SK-N-SH (cell line): ENCODE data around the gene GBX2. TPM values are rescaled to one million over a fixed set of nuclear protein-coding genes. Genes with fewer than 3 reads are reported as not detected.

Experiments
- CTCF ChIA-PET: fragments of 300-600, 350-600 bp; formaldehyde crosslinking; extraction: SDS; loops from one replicate; lab custom pipeline; 2021; lab: Yijun Ruan, JAX
- POLR2A ChIA-PET: fragments of 350-600 bp; sonication (Branson Sonifier 250); formaldehyde crosslinking; extraction: SDS; loops from one replicate; lab custom pipeline; 2020; ENCODE audit warnings: antibody characterized with exemption, inconsistent platforms; lab: Yijun Ruan, JAX
- DNase-seq: peaks from one replicate; pipeline ENCODE4 v3.0.0; 2012
- H2AFZ ChIP-seq: fragments of 200-600 bp; sonication (generic); 2 replicates; pipeline ENCODE4 v1.8.1; 2016; ENCODE audit warnings: antibody characterized with exemption, mild to moderate bottlenecking, low read depth
- H3F3A ChIP-seq: fragments of 200-600 bp; sonication (generic); replicated peaks from 2 replicates; pipeline ENCODE3; 2016; ENCODE audit warnings: antibody characterized with exemption, mild to moderate bottlenecking; ENCODE audit not compliant: insufficient read depth
- H3K27ac ChIP-seq, 2 experiments: fragments of 200-500 bp in 1 of 2; fragments of 200-600 bp in 1 of 2; sonication (Bioruptor generic) in 1 of 2; sonication (generic), shearing (Covaris generic) in 1 of 2; 2 replicates each; pipeline versions ENCODE4 v1.5.1 to v1.6.1; 2014 to 2016; ENCODE audit warnings: low read depth in 2 of 2, inconsistent platforms in 1 of 2, low read length in 1 of 2, mild to moderate bottlenecking in 1 of 2, mixed read lengths in 1 of 2
- H3K27me3 ChIP-seq: fragments of 200-600 bp; sonication (generic), shearing (Covaris generic); 2 replicates; pipeline ENCODE4 v1.6.1; 2016; ENCODE audit warnings: mixed run types; ENCODE audit not compliant: insufficient read depth
- H3K36me3 ChIP-seq, 2 experiments: fragments of 200-500 bp in 1 of 2; fragments of 200-600 bp in 1 of 2; sonication (Bioruptor generic) in 1 of 2; sonication (generic) in 1 of 2; replicated peaks in 1 of 2; 2 replicates each; pipeline versions ENCODE3 to v1.5.1; 2014 to 2016; ENCODE audit warnings: low read length in 1 of 2, mild to moderate bottlenecking in 1 of 2; ENCODE audit not compliant: insufficient read depth in 2 of 2, control insufficient read depth in 1 of 2
- H3K4me1 ChIP-seq, 2 experiments: fragments of 200-500 bp in 1 of 2; fragments of 200-600 bp in 1 of 2; sonication (Bioruptor generic) in 1 of 2; sonication (generic), shearing (Covaris generic) in 1 of 2; 2 replicates each; pipeline versions ENCODE4 v1.5.1 to v1.6.1; 2014 to 2016; ENCODE audit warnings: low read depth in 1 of 2, low read length in 1 of 2, mixed run types in 1 of 2; ENCODE audit not compliant: insufficient read depth in 2 of 2, control insufficient read depth in 1 of 2
- H3K4me2 ChIP-seq: fragments of 200-600 bp; sonication (generic), shearing (Covaris generic); 2 replicates; pipeline ENCODE4 v1.6.1; 2017; ENCODE audit warnings: mixed run types
- H3K4me3 ChIP-seq, 2 experiments: fragments of 200-500 bp in 1 of 2; fragments of 200-600 bp in 1 of 2; sonication (Bioruptor generic) in 1 of 2; sonication (generic), shearing (Covaris generic) in 1 of 2; 2 replicates each; pipeline versions ENCODE4 v1.5.1 to v1.8.1; 2014 to 2016; ENCODE audit warnings: low read depth in 2 of 2, inconsistent platforms in 1 of 2, low read length in 1 of 2, mild to moderate bottlenecking in 1 of 2, mixed read lengths in 1 of 2, moderate library complexity in 1 of 2
- H3K79me2 ChIP-seq: fragments of 200-600 bp; sonication (generic); 2 replicates; pipeline ENCODE4 v1.8.1; 2017; ENCODE audit warnings: mild to moderate bottlenecking; ENCODE audit not compliant: insufficient read depth
- H3K9ac ChIP-seq: fragments of 200-600 bp; sonication (generic); 2 replicates; pipeline ENCODE4 v1.6.1; 2017; ENCODE audit warnings: mixed run types
- H3K9me2 ChIP-seq: fragments of 200-600 bp; sonication (generic); 2 replicates; pipeline ENCODE4 v1.6.1; 2017; ENCODE audit warnings: mixed run types
- H3K9me3 ChIP-seq: fragments of 200-600 bp; sonication (generic); 2 replicates; pipeline ENCODE4 v1.6.1; 2017; ENCODE audit warnings: mixed run types, mild to moderate bottlenecking, moderate library complexity
- H4K20me1 ChIP-seq: fragments of 200-600 bp; sonication (generic); 2 replicates; pipeline ENCODE4 v1.6.1; 2017; ENCODE audit warnings: mild to moderate bottlenecking, mixed run types; ENCODE audit not compliant: insufficient read depth
- CHD2 ChIP-seq: fragments of 150-350 bp; IDR thresholded peaks from 2 replicates; pipeline ENCODE4 v1.6.1; 2018; ENCODE audit warnings: low read length; ENCODE audit not compliant: partially characterized antibody
- ELF1 ChIP-seq: IDR thresholded peaks from 2 replicates; pipeline ENCODE4 v1.4.0; 2012
- EP300 ChIP-seq, 2 experiments: IDR thresholded peaks; 2 replicates each; pipeline versions ENCODE4 v1.4.0 to v1.6.1; 2012; ENCODE audit warnings: borderline replicate concordance in 1 of 2, low read depth in 1 of 2, low read length in 1 of 2
- FOSL2 ChIP-seq: IDR thresholded peaks from 2 replicates; pipeline ENCODE4 v1.4.0; 2012; ENCODE audit warnings: low read depth, mild to moderate bottlenecking, moderate library complexity, borderline replicate concordance
- FOXJ3 ChIP-seq: sonication (generic); formaldehyde crosslinking; IDR thresholded peaks from 2 replicates; pipeline ENCODE4 v1.5.1; 2020; ENCODE audit warnings: mild to moderate bottlenecking, missing genetic modification reagents
- IRF3 ChIP-seq: fragments of 150-350 bp; IDR thresholded peaks from 2 replicates; pipeline ENCODE4 v1.6.1; 2016; ENCODE audit warnings: mild to moderate bottlenecking, low read depth, low read length
- MAX ChIP-seq: IDR thresholded peaks from 2 replicates; pipeline ENCODE4 v1.4.0; 2012; ENCODE audit warnings: low read depth
- MEF2A ChIP-seq: IDR thresholded peaks from 2 replicates; pipeline ENCODE4 v1.4.0; 2012; ENCODE audit warnings: low read depth, borderline replicate concordance
- NRF1 ChIP-seq: IDR thresholded peaks from 2 replicates; pipeline ENCODE4 v1.6.1; 2012; ENCODE audit warnings: low read depth, mild to moderate bottlenecking, low read length
- PBX3 ChIP-seq: IDR thresholded peaks from 2 replicates; pipeline ENCODE4; 2012
- POLR2AphosphoS5 ChIP-seq: IDR thresholded peaks from 2 replicates; pipeline ENCODE4 v1.6.1; 2012; ENCODE audit warnings: low read depth, low read length
- RAD21 ChIP-seq: IDR thresholded peaks from 2 replicates; pipeline ENCODE4 v1.6.1; 2012; ENCODE audit warnings: mild to moderate bottlenecking, low read length
- RCOR1 ChIP-seq: fragments of 150-350 bp; IDR thresholded peaks from 2 replicates; pipeline ENCODE4 v1.6.1; 2017; ENCODE audit warnings: antibody characterized with exemption, low read length
- RXRA ChIP-seq: IDR thresholded peaks from 2 replicates; pipeline ENCODE4 v1.4.0; 2012; ENCODE audit warnings: low read depth, mild to moderate bottlenecking, borderline replicate concordance
- SIN3A ChIP-seq: IDR thresholded peaks from 2 replicates; pipeline ENCODE4 v1.6.1; 2012; ENCODE audit warnings: low read depth, mild to moderate bottlenecking, low read length, moderate library complexity, borderline replicate concordance
- TAF1 ChIP-seq: IDR thresholded peaks from 2 replicates; pipeline ENCODE4 v1.6.1; 2012; ENCODE audit warnings: low read depth, mild to moderate bottlenecking, low read length, moderate library complexity, borderline replicate concordance
- TCF12 ChIP-seq: IDR thresholded peaks from 2 replicates; pipeline ENCODE4 v1.4.0; 2012
- USF2 ChIP-seq: fragments of 150-350 bp; IDR thresholded peaks from 2 replicates; pipeline ENCODE4 v1.6.1; 2017; ENCODE audit warnings: antibody characterized with exemption, low read length, low read depth, borderline replicate concordance
- ZBTB33 ChIP-seq: IDR thresholded peaks from 2 replicates; pipeline ENCODE4 v1.4.0; 2012; ENCODE audit warnings: low read depth, borderline replicate concordance
- WGBS: methylation state at CpG from one replicate; pipeline ENCODE4 v1.1.6; 2017; ENCODE audit warnings: low lambda C conversion rate; 5-methylcytosine and 5-hydroxymethylcytosine counted together
- polyA plus RNA-seq, 3 experiments: library from polyadenylated mRNA; depleted of rRNA; stranded (reverse); fragments of >200 nt; gene quantifications; 2 replicates each; pipeline ENCODE4 v1.2.3, GENCODE V29; 2012

The GBX2 gene
- polyA plus RNA-seq, 1 of the 3 experiments (the other 2 are of a cell fraction) = 0.16 TPM

- ChIA-PET CTCF (interaction anchor here (1.4 to 2.2 kb wide), 2 partner anchors 21 to 376 kb away, joined by 3 to 10 read pairs; no protein-coding TSS in a partner anchor), POLR2A (no interaction called here)
- Histone ChIP-seq H3K9me2 (no peaks in the 10 kb centered on the region), H3K9ac (no peak overlapping the region), H2AFZ (no peak overlapping the region), H3K9me3 (no peaks in the 10 kb centered on the region), H3K27me3 (no peaks in the 10 kb centered on the region), H3K79me2 (no peaks in the 10 kb centered on the region), H3K36me3 (no peaks in the 10 kb centered on the region), H4K20me1 (no peaks in the 10 kb centered on the region), H3F3A (no peaks in the 10 kb centered on the region), H3K27ac (no peak overlapping the region), H3K4me1 (no peaks in the 10 kb centered on the region), H3K4me3 (no peak overlapping the region), H3K4me2 (no peak overlapping the region)
- TF ChIP-seq RAD21 (no peak), NRF1 (no peak), IRF3 (no peak), EP300 (IDR thresholded peaks at IDR 0.05; ENCODE audit: borderline replicate concordance in 1 of 2, low read depth in 1 of 2, low read length in 1 of 2) (no peak), TAF1 (no peak), PBX3 (no peak), RXRA (no peak), POLR2AphosphoS5 (no peak), ZBTB33 (no peak), SIN3A (no peak), FOSL2 (no peak), USF2 (no peak), MEF2A (no peak), TCF12 (no peak), MAX (no peak), RCOR1 (no peak), CHD2 (no peak), FOXJ3 (CRISPR knock-in tag) (no peak), ELF1 (no peak)
- DNase-seq = no peak
- 61% methylated on average over 5 of the region's 7 CpGs for WGBS
These were observed 11.4 kb downstream of the GBX2 start for GRCh38 chr2:236156860-236157194.
